ENCODE measurements around the gene PXMP4. TPM values are rescaled to one million over a fixed set of nuclear protein-coding genes. Genes with fewer than 3 reads are reported as not detected.

The PXMP4 gene
- total and polyA plus RNA-seq, 9 donors, result 7.7 to 10.7 (median 8.5) TPM

GRCh38 chr20:33694639-33695012, 25.5 kb downstream of the PXMP4 start:
- Histone ChIP-seq H3K27me3 (ENCODE audit: control insufficient read depth, insufficient read depth, low read length) (no peaks in the 10 kb centered on the region), H3K4me3 (ENCODE audit: low read length) (no peak overlapping the region), H3K4me1 (ENCODE audit: control insufficient read depth, insufficient read depth, low read length) (peaks cover 28% of the 10 kb centered on the region), H3K36me3 (ENCODE audit: control insufficient read depth, insufficient read depth, low read length) (no peaks in the 10 kb centered on the region), H3K27ac (ENCODE audit: low read length) (peak overlapping the region; percentile 81), H3K9me3 (replicated peaks; ENCODE audit: control insufficient read depth, low read depth, low read length) (no peaks in the 10 kb centered on the region)
- peak; percentile 56 for DNase-seq
- 61% methylated on average over 6 of the region's 6 CpGs for WGBS (ENCODE audit: insufficient coverage)

DNA sequence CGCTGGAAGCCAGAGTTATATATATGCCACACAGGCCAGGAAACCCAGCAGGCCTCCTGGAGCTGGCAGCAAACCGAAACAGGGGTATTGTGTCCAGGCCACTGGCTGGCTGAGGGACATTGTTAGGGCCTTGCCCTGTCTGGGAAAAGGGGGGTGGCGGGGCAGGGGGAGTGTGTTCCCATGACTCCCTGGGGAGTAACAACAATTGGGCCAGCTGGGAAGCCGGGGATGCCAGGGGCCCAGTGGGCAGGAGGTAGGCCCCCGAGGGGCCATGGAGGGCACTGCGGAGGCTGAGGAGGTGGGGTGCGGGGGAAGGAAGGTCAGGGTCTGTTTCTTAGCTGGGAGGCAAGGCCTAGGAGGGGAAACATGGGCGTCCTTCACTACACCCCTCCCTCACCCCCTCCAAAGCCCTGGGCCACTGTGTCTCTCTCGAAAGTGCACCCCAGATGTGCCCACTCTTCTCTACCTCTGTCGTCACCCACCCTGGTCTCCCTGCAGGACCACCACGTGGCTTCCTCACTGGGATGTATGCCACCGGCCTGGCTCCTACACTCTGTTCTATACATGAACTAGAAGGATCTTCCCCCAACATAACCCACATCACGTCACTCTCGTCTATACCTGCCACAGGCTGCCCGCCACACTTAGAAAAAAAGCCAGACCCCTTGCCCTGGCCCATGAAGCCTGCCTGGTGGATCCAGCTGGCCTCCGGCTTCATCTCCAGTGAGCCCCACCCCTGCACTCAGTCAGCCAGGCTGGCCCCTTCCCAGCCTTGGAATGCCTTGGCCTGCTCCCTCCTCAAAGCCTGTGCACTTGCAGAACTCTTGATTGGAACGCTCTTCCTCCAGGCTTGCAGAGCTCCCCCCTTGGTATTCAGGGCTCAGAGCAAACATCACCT, 26.1 kb downstream of the PXMP4 start:
- H3K9me3 ChIP-seq (replicated peaks; ENCODE audit: control insufficient read depth, low read depth, low read length), result no peaks in the 10 kb centered on the region
- H3K4me1 ChIP-seq (ENCODE audit: control insufficient read depth, insufficient read depth, low read length), result peaks cover 28% of the 10 kb centered on the region
- H3K36me3 ChIP-seq (ENCODE audit: control insufficient read depth, insufficient read depth, low read length), result no peaks in the 10 kb centered on the region
- 46% methylated on average over 12 of the region's 17 CpGs for WGBS (ENCODE audit: insufficient coverage)
- peak overlapping the region; percentile 81 for H3K27ac ChIP-seq (ENCODE audit: low read length)
- DNase-seq, result peak; percentile 88
- no peaks in the 10 kb centered on the region for H3K27me3 ChIP-seq (ENCODE audit: control insufficient read depth, insufficient read depth, low read length)
- no peak overlapping the region for H3K4me3 ChIP-seq (ENCODE audit: low read length)

DNA sequence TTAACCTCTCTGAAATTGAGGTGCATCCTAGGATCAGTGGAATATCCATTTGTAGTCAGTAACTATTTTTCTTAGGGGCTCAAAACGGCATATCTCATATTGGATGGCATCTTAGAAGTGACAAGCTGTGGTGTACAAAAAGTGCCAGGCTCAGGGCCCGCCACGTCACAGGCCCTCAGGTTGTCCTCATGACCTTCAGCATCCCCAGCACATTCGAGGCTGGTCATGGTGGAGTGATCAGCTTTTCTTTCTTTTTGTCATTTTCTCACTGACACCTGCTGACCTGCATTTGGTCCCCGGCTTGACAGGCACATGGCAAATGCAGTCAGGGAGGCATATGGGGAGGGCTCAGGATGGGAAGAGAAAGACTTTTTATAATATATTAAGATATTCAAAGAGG, 26.8 kb downstream of the PXMP4 start:
- no peak overlapping the region for H3K4me3 ChIP-seq (ENCODE audit: low read length)
- peaks cover 28% of the 10 kb centered on the region for H3K4me1 ChIP-seq (ENCODE audit: control insufficient read depth, insufficient read depth, low read length)
- no peaks in the 10 kb centered on the region for H3K9me3 ChIP-seq (replicated peaks; ENCODE audit: control insufficient read depth, low read depth, low read length)
- WGBS (ENCODE audit: insufficient coverage), result 92% methylated on average over 2 of the region's 5 CpGs
- H3K27me3 ChIP-seq (ENCODE audit: control insufficient read depth, insufficient read depth, low read length), result no peaks in the 10 kb centered on the region
- peak overlapping the region; percentile 38 for H3K27ac ChIP-seq (ENCODE audit: low read length)
- DNase-seq, result no peak
- H3K36me3 ChIP-seq (ENCODE audit: control insufficient read depth, insufficient read depth, low read length), result no peaks in the 10 kb centered on the region

GRCh38 chr20:33689973-33690372, 30.1 kb downstream of the PXMP4 start:
- Histone ChIP-seq H3K27ac (ENCODE audit: low read length) (no peak overlapping the region), H3K4me1 (ENCODE audit: control insufficient read depth, insufficient read depth, low read length) (peaks cover 29% of the 10 kb centered on the region), H3K9me3 (replicated peaks; ENCODE audit: control insufficient read depth, low read depth, low read length) (no peaks in the 10 kb centered on the region), H3K4me3 (ENCODE audit: low read length) (no peak overlapping the region), H3K36me3 (ENCODE audit: control insufficient read depth, insufficient read depth, low read length) (no peaks in the 10 kb centered on the region), H3K27me3 (ENCODE audit: control insufficient read depth, insufficient read depth, low read length) (no peaks in the 10 kb centered on the region)
- no peak for DNase-seq
- no CpG with 5 or more reads among the region's 4 CpGs for WGBS (ENCODE audit: insufficient coverage)

DNA sequence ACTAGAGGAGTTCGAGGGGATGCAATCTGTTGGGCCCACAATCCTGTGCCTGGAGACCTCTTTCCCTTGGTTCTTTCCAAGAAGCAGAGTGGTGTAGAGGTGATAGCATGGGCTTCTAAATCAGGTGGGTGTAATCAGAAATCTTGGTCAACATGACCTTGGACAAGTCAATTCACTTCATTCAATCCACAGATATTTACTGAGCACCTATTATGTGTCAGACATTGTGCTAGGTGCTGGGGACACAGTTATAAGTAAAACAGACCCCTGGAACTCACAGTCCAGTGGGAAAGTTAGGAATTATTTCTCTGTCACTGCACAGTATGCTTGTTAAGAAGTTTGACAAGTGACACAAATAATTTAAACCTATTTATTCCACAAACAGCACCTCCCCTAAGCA, 30.6 kb downstream of the PXMP4 start:
- no peaks in the 10 kb centered on the region for H3K9me3 ChIP-seq (replicated peaks; ENCODE audit: control insufficient read depth, low read depth, low read length)
- no peak overlapping the region for H3K4me3 ChIP-seq (ENCODE audit: low read length)
- peaks cover 29% of the 10 kb centered on the region for H3K4me1 ChIP-seq (ENCODE audit: control insufficient read depth, insufficient read depth, low read length)
- H3K36me3 ChIP-seq (ENCODE audit: control insufficient read depth, insufficient read depth, low read length), result no peaks in the 10 kb centered on the region
- DNase-seq, result no peak
- no peak overlapping the region for H3K27ac ChIP-seq (ENCODE audit: low read length)
- WGBS (ENCODE audit: insufficient coverage), result no CpG with 5 or more reads among the region's 1 CpG
- H3K27me3 ChIP-seq (ENCODE audit: control insufficient read depth, insufficient read depth, low read length), result no peaks in the 10 kb centered on the region

DNA sequence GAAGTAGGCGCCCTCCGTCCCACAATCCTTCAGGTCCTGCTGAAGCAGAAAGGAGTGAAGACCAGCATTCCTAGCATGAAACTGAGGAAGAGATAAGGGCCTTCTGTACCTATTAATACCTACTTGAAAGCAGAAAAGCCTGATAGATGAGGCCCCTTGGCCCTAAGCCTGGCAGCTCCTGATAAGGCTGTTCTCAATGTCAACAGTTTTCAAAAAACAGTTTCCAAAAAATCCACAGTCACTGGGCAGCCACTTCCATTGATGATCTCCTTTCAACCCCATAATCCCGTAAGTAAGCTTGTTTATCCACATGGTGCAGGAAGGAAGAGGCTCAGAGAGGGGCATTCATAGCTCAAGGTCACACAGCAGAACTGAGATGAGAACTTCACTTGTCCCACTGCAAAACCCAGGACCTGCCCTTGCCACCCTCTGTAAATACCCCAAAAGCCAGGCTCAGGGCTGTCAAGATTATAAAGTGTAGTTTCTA, 31.1 kb downstream of the PXMP4 start:
- no peak overlapping the region for H3K4me3 ChIP-seq (ENCODE audit: low read length)
- 60% methylated on average over 1 of the region's 3 CpGs for WGBS (ENCODE audit: insufficient coverage)
- no peak overlapping the region for H3K27ac ChIP-seq (ENCODE audit: low read length)
- no peaks in the 10 kb centered on the region for H3K36me3 ChIP-seq (ENCODE audit: control insufficient read depth, insufficient read depth, low read length)
- no peaks in the 10 kb centered on the region for H3K9me3 ChIP-seq (replicated peaks; ENCODE audit: control insufficient read depth, low read depth, low read length)
- H3K27me3 ChIP-seq (ENCODE audit: control insufficient read depth, insufficient read depth, low read length), result no peaks in the 10 kb centered on the region
- DNase-seq, result no peak
- H3K4me1 ChIP-seq (ENCODE audit: control insufficient read depth, insufficient read depth, low read length), result peaks cover 29% of the 10 kb centered on the region

GRCh38 chr20:33687993-33688937, 31.8 kb downstream of the PXMP4 start:
- Histone ChIP-seq H3K27me3 (ENCODE audit: control insufficient read depth, insufficient read depth, low read length) (no peaks in the 10 kb centered on the region), H3K36me3 (ENCODE audit: control insufficient read depth, insufficient read depth, low read length) (no peaks in the 10 kb centered on the region), H3K9me3 (replicated peaks; ENCODE audit: control insufficient read depth, low read depth, low read length) (no peaks in the 10 kb centered on the region), H3K27ac (ENCODE audit: low read length) (no peak overlapping the region), H3K4me3 (ENCODE audit: low read length) (no peak overlapping the region), H3K4me1 (ENCODE audit: control insufficient read depth, insufficient read depth, low read length) (peaks cover 26% of the 10 kb centered on the region)
- no peak for DNase-seq
- WGBS (ENCODE audit: insufficient coverage), result no CpG with 5 or more reads among the region's 3 CpGs

- peak; percentile 45 for DNase-seq
- Histone ChIP-seq H3K9me3 (replicated peaks; ENCODE audit: control insufficient read depth, low read depth, low read length) (no peaks in the 10 kb centered on the region), H3K4me3 (ENCODE audit: low read length) (no peak overlapping the region), H3K4me1 (ENCODE audit: control insufficient read depth, insufficient read depth, low read length) (peaks cover 25% of the 10 kb centered on the region), H3K36me3 (ENCODE audit: control insufficient read depth, insufficient read depth, low read length) (peaks cover 4% of the 10 kb centered on the region), H3K27ac (ENCODE audit: low read length) (no peak overlapping the region), H3K27me3 (ENCODE audit: control insufficient read depth, insufficient read depth, low read length) (no peaks in the 10 kb centered on the region)
- WGBS (ENCODE audit: insufficient coverage), result 75% methylated on average over 7 of the region's 8 CpGs
Measured at GRCh38 chr20:33687370-33687915, 32.7 kb downstream of the PXMP4 start.

DNA sequence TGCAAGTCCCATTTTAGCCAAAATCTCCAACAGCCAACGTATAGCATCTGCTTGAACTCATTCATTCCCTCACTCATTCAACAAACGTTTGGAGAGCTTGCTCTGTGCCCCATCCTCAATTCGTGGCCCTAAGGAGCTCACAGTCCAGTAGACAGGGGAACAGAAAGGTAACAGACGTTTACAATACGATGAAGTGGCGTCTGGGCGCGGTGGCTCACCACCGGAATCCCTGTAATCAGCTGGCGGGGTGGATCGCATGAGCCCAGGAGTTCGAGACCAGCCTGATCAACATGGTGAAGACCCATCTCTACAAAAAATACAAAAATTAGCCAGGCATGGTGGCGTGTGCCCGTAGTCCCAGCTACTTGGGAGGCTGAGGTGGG, 33.1 kb downstream of the PXMP4 start:
- peak overlapping the region; percentile 42 for H3K4me3 ChIP-seq (ENCODE audit: low read length)
- H3K9me3 ChIP-seq (replicated peaks; ENCODE audit: control insufficient read depth, low read depth, low read length), result no peaks in the 10 kb centered on the region
- H3K36me3 ChIP-seq (ENCODE audit: control insufficient read depth, insufficient read depth, low read length), result peaks cover 4% of the 10 kb centered on the region
- peaks cover 25% of the 10 kb centered on the region for H3K4me1 ChIP-seq (ENCODE audit: control insufficient read depth, insufficient read depth, low read length)
- H3K27me3 ChIP-seq (ENCODE audit: control insufficient read depth, insufficient read depth, low read length), result no peaks in the 10 kb centered on the region
- peak; percentile 29 for DNase-seq
- WGBS (ENCODE audit: insufficient coverage), result 69% methylated on average over 9 of the region's 14 CpGs
- peak overlapping the region; percentile 71 for H3K27ac ChIP-seq (ENCODE audit: low read length)

Data from muscle of leg (tissue), 11 donors.